HepG2 (cell line): ENCODE data around the gene SYNC. TPM values are rescaled to one million over a fixed set of nuclear protein-coding genes. Genes with fewer than 3 reads are reported as not detected.

Source experiments
- E2F2 ChIP-seq: sonication (generic); formaldehyde crosslinking; IDR thresholded peaks from 2 replicates; pipeline ENCODE4 v1.4.0; 2020; ENCODE audit warnings: missing genetic modification reagents, borderline replicate concordance
- GPBP1L1 ChIP-seq: sonication (generic); formaldehyde crosslinking; IDR thresholded peaks from 2 replicates; pipeline ENCODE4 v1.5.0; 2020; ENCODE audit warnings: mild to moderate bottlenecking, missing genetic modification reagents
- HMG20A ChIP-seq: IDR thresholded peaks from 2 replicates; pipeline ENCODE4 v1.6.1; 2016; ENCODE audit warnings: borderline replicate concordance
- HNF4A ChIP-seq: sonication (generic); formaldehyde crosslinking; IDR thresholded peaks from 2 replicates; pipeline ENCODE4 v1.4.0; 2020; ENCODE audit warnings: missing genetic modification reagents
- HOXA5 ChIP-seq: sonication (generic); formaldehyde crosslinking; IDR thresholded peaks from 2 replicates; pipeline ENCODE4 v1.4.0; 2020; ENCODE audit warnings: missing genetic modification reagents
- KLF13 ChIP-seq: sonication (generic); formaldehyde crosslinking; IDR thresholded peaks from 2 replicates; pipeline ENCODE4 v1.4.0; 2020; ENCODE audit warnings: mild to moderate bottlenecking, missing genetic modification reagents
- LBX2 ChIP-seq: sonication (generic); formaldehyde crosslinking; IDR thresholded peaks from 2 replicates; pipeline ENCODE4 v1.5.0; 2020; ENCODE audit warnings: missing genetic modification reagents, mild to moderate bottlenecking, borderline replicate concordance
- MIXL1 ChIP-seq: IDR thresholded peaks from 2 replicates; pipeline ENCODE4 v1.6.1; 2016
- RFXANK ChIP-seq: IDR thresholded peaks from 2 replicates; pipeline ENCODE4 v1.6.1; 2016
- SMAD9 ChIP-seq: sonication (generic); formaldehyde crosslinking; IDR thresholded peaks from 2 replicates; pipeline ENCODE4 v1.5.1; 2020; ENCODE audit warnings: mild to moderate bottlenecking, missing genetic modification reagents
- TP53 ChIP-seq: sonication (generic); formaldehyde crosslinking; conservative IDR thresholded peaks from 2 replicates; pipeline ENCODE4 v1.4.0; 2020; ENCODE audit warnings: missing genetic modification reagents
- ZC3H13 ChIP-seq: sonication (generic); formaldehyde crosslinking; IDR thresholded peaks from 2 replicates; pipeline ENCODE4 v1.8.1; 2023; ENCODE audit warnings: mild to moderate bottlenecking, missing genetic modification reagents, moderate library complexity
- ZNF383 ChIP-seq: sonication (generic); formaldehyde crosslinking; IDR thresholded peaks from 2 replicates; pipeline ENCODE4 v1.4.0; 2020; ENCODE audit warnings: missing genetic modification reagents, mild to moderate bottlenecking, borderline replicate concordance
- ZNF451 ChIP-seq: sonication (generic); formaldehyde crosslinking; IDR thresholded peaks from 2 replicates; pipeline ENCODE4 v1.5.0; 2020; ENCODE audit warnings: mild to moderate bottlenecking, missing genetic modification reagents
- polyA plus RNA-seq, 8 experiments: library from polyadenylated mRNA; depleted of rRNA in 3 of 8; stranded (reverse) in 7 of 8; unstranded in 1 of 8; fragments of >200 nt; fragmentation: Illumina TruSeq in 4 of 8; extraction: Trizol in 4 of 8; gene quantifications; 2 replicates each; pipeline versions ENCODE4 v1.2.1 to v1.2.3, GENCODE V29; 2011 to 2016; ENCODE audit warnings: low read depth in 4 of 8, missing spikeins in 1 of 8, mixed read lengths in 1 of 8; ENCODE audit not compliant: insufficient read depth in 1 of 8
- total RNA-seq, 5 experiments: library from RNA; depleted of rRNA; stranded (reverse); fragments of >200 nt; fragmentation: Illumina TruSeq; extraction: Trizol; gene quantifications; 2 replicates each; pipeline ENCODE4 v1.2.3, GENCODE V29; 2016; ENCODE audit warnings: low read depth in 1 of 5
- TF ChIP-seq, protein P1 (sequence below): sonication (generic); formaldehyde crosslinking; IDR thresholded peaks from 2 replicates; pipeline ENCODE4 v1.5.1; 2020; ENCODE audit warnings: missing genetic modification reagents, mild to moderate bottlenecking, borderline replicate concordance
- TF ChIP-seq, protein P2 (sequence below), 2 experiments: sonication (generic) in 1 of 2; formaldehyde crosslinking in 1 of 2; IDR thresholded peaks; 2 replicates each; pipeline versions ENCODE4 v1.4.0 to v1.6.1; 2018 to 2020; ENCODE audit warnings: missing genetic modification reagents in 2 of 2, borderline replicate concordance in 1 of 2, low read depth in 1 of 2, mild to moderate bottlenecking in 1 of 2, missing biosample characterization in 1 of 2
- TF ChIP-seq, protein P3 (sequence below): sonication (generic); formaldehyde crosslinking; IDR thresholded peaks from 2 replicates; pipeline ENCODE4 v1.4.0; 2020; ENCODE audit warnings: missing genetic modification reagents

The SYNC gene
- total and polyA plus RNA-seq, 2 of the 13 experiments (the other 11 are each of a cell fraction or from before 2014, with no cell fraction given), result 2.4 to 5.4 TPM

- TF ChIP-seq ZC3H13, result peak; percentile 77; the same call in 1 of the 2 replicates
- no peak; the same call in none of the 2 replicates for TF ChIP-seq ZNF451 (CRISPR knock-in tag)
- TF ChIP-seq, protein P1, sequence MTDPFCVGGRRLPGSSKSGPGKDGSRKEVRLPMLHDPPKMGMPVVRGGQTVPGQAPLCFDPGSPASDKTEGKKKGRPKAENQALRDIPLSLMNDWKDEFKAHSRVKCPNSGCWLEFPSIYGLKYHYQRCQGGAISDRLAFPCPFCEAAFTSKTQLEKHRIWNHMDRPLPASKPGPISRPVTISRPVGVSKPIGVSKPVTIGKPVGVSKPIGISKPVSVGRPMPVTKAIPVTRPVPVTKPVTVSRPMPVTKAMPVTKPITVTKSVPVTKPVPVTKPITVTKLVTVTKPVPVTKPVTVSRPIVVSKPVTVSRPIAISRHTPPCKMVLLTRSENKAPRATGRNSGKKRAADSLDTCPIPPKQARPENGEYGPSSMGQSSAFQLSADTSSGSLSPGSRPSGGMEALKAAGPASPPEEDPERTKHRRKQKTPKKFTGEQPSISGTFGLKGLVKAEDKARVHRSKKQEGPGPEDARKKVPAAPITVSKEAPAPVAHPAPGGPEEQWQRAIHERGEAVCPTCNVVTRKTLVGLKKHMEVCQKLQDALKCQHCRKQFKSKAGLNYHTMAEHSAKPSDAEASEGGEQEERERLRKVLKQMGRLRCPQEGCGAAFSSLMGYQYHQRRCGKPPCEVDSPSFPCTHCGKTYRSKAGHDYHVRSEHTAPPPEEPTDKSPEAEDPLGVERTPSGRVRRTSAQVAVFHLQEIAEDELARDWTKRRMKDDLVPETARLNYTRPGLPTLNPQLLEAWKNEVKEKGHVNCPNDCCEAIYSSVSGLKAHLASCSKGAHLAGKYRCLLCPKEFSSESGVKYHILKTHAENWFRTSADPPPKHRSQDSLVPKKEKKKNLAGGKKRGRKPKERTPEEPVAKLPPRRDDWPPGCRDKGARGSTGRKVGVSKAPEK (CRISPR knock-in tag), result peak; percentile 32; the same call in 1 of the 2 replicates
- no peak for TF ChIP-seq GPBP1L1 (CRISPR knock-in tag)
- TF ChIP-seq SMAD9 (CRISPR knock-in tag), result 0 out of 2 replicates have a peak, but pooled peaks have one; percentile 25
- TF ChIP-seq ZNF383, result no peak
- no peak for TF ChIP-seq KLF13
- TF ChIP-seq HNF4A (CRISPR knock-in tag), result no peak
- TF ChIP-seq, protein P2, sequence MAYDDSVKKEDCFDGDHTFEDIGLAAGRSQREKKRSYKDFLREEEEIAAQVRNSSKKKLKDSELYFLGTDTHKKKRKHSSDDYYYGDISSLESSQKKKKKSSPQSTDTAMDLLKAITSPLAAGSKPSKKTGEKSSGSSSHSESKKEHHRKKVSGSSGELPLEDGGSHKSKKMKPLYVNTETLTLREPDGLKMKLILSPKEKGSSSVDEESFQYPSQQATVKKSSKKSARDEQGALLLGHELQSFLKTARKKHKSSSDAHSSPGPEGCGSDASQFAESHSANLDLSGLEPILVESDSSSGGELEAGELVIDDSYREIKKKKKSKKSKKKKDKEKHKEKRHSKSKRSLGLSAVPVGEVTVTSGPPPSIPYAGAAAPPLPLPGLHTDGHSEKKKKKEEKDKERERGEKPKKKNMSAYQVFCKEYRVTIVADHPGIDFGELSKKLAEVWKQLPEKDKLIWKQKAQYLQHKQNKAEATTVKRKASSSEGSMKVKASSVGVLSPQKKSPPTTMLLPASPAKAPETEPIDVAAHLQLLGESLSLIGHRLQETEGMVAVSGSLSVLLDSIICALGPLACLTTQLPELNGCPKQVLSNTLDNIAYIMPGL (CRISPR knock-in tag; IDR thresholded peaks at IDR 0.05; ENCODE audit: borderline replicate concordance in 1 of 2, low read depth in 1 of 2), result peak in 1 of 2 experiments; percentile 79; a peak in 3 of 4 replicates
- TF ChIP-seq E2F2 (CRISPR knock-in tag), result peak; percentile 93; the same call in 1 of the 2 replicates
- peak; percentile 70 for TF ChIP-seq HOXA5 (CRISPR knock-in tag)
- no peak; the same call in 1 of the 2 replicates for TF ChIP-seq RFXANK (CRISPR knock-in tag)
- no peak for TF ChIP-seq TP53 (CRISPR knock-in tag)
- TF ChIP-seq, protein P3, sequence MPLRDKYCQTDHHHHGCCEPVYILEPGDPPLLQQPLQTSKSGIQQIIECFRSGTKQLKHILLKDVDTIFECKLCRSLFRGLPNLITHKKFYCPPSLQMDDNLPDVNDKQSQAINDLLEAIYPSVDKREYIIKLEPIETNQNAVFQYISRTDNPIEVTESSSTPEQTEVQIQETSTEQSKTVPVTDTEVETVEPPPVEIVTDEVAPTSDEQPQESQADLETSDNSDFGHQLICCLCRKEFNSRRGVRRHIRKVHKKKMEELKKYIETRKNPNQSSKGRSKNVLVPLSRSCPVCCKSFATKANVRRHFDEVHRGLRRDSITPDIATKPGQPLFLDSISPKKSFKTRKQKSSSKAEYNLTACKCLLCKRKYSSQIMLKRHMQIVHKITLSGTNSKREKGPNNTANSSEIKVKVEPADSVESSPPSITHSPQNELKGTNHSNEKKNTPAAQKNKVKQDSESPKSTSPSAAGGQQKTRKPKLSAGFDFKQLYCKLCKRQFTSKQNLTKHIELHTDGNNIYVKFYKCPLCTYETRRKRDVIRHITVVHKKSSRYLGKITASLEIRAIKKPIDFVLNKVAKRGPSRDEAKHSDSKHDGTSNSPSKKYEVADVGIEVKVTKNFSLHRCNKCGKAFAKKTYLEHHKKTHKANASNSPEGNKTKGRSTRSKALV (CRISPR knock-in tag), result no peak; the same call in none of the 2 replicates
- TF ChIP-seq MIXL1 (CRISPR knock-in tag), result no peak
- TF ChIP-seq LBX2 (CRISPR knock-in tag), result no peak
- no peak for TF ChIP-seq HMG20A (CRISPR knock-in tag)
These were observed 51.7 kb downstream of the SYNC start, which contains the start of gene RBBP4 (continued) for GRCh38 chr1:32650752-32651460.
